Astrocyte (in vitro differentiated cells and primary cell): Measurements from ENCODE around the gene HMOX2.

Experiments
- EZH2 ChIP-seq: IDR thresholded peaks from 2 replicates; pipeline ENCODE4 v1.6.1; 2012; ENCODE audit warnings: mild to moderate bottlenecking, low read length, inconsistent platforms; ENCODE audit not compliant: insufficient read depth
- TF ChIP-seq, protein P1 (sequence below): IDR thresholded peaks from 2 replicates; pipeline ENCODE4 v1.5.1; 2011; ENCODE audit warnings: low read depth, mild to moderate bottlenecking, inconsistent platforms, low read length, moderate library complexity; ENCODE audit not compliant: insufficient read depth

DNA sequence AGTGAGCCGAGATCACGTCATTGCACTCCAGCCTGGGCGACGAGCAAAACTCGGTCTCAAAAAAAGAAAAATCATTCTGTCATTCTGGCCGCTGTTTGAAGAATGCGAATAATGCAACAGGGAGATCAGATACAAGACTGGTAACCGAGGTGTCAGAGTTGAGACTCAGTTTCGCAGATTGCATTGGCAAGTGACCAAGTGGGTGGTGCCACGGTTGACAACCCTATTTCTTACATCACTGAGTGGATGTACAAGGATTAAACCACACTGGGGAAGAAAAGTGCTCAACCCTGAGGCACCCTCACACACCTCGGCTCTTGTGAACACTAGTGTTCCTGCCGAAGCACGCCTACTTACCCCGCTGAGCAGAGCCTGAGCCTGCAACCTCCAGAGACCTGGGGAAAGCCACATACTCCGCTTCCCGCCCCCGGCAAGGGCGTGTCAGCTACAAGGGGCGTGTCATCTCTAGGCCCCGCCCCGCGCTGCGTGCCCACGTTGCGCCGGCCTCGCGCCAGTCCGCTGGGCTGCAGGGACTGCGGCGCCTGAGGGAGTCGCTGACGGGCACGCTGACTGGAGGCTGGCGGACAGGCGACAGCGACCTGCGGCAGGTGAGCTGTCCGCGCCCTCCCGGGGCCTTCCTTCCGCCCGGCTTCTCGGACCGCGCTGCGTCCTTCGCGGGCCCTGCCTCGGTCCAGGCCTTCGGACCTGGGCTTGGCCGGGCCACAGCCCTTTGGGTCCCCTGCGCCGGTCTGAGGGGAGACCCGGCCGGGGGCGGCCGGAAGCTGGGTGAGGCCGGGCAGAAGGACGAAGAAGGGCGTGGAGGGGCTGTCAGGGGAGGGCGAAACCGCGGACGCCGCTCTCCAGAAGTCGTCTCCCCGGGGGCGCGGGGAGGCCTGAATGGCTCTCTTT lies at the start of gene HMOX2:
- TF ChIP-seq, protein P1, sequence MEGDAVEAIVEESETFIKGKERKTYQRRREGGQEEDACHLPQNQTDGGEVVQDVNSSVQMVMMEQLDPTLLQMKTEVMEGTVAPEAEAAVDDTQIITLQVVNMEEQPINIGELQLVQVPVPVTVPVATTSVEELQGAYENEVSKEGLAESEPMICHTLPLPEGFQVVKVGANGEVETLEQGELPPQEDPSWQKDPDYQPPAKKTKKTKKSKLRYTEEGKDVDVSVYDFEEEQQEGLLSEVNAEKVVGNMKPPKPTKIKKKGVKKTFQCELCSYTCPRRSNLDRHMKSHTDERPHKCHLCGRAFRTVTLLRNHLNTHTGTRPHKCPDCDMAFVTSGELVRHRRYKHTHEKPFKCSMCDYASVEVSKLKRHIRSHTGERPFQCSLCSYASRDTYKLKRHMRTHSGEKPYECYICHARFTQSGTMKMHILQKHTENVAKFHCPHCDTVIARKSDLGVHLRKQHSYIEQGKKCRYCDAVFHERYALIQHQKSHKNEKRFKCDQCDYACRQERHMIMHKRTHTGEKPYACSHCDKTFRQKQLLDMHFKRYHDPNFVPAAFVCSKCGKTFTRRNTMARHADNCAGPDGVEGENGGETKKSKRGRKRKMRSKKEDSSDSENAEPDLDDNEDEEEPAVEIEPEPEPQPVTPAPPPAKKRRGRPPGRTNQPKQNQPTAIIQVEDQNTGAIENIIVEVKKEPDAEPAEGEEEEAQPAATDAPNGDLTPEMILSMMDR = no peak
- no peak for TF ChIP-seq EZH2
